Neuronal stem cell (in vitro differentiated cells): ENCODE results near the gene ATP9B.
"Not testable (repeated sequence)": the region's sequence is repeated elsewhere in the genome, so short reads cannot be mapped to it uniquely, and the experiment has no call there.

Source experiments
- DNase-seq: peaks from one replicate; pipeline ENCODE4 v3.0.0-alpha.2; 2013; ENCODE audit warnings: low spot score
- H2AFZ ChIP-seq: one replicate; pipeline ENCODE4 v1.6.1; 2013; ENCODE audit warnings: mild to moderate bottlenecking, low read length, inconsistent platforms
- H2AK5ac ChIP-seq: 2 replicates; pipeline ENCODE4 v1.6.1; 2013; ENCODE audit warnings: low read depth, mild to moderate bottlenecking, inconsistent platforms, low read length, moderate library complexity, mixed read lengths
- H2BK120ac ChIP-seq: 2 replicates; pipeline ENCODE4 v1.6.1; 2013; ENCODE audit warnings: low read depth, mild to moderate bottlenecking, inconsistent platforms, low read length, moderate library complexity, mixed read lengths
- H2BK12ac ChIP-seq: one replicate; pipeline ENCODE4 v1.6.1; 2013; ENCODE audit warnings: low read length, inconsistent platforms
- H2BK15ac ChIP-seq: 2 replicates; pipeline ENCODE4 v1.6.1; 2013; ENCODE audit warnings: mild to moderate bottlenecking, low read length, inconsistent platforms, mixed read lengths
- H2BK5ac ChIP-seq: one replicate; pipeline ENCODE4 v1.6.1; 2013; ENCODE audit warnings: inconsistent platforms, mild to moderate bottlenecking, low read length, moderate library complexity
- H3K14ac ChIP-seq: one replicate; pipeline ENCODE4 v1.6.1; 2013; ENCODE audit warnings: low read length, inconsistent platforms
- H3K18ac ChIP-seq: 2 replicates; pipeline ENCODE4 v1.6.1; 2013; ENCODE audit warnings: low read length, inconsistent platforms
- H3K23ac ChIP-seq: 2 replicates; pipeline ENCODE4 v1.6.1; 2013; ENCODE audit warnings: low read depth, mild to moderate bottlenecking, mixed read lengths, low read length, inconsistent platforms; ENCODE audit not compliant: poor library complexity
- H3K27ac ChIP-seq: replicated peaks from 3 replicates; pipeline ENCODE4 v1.5.1; 2013; ENCODE audit warnings: low read length, inconsistent platforms
- H3K27me3 ChIP-seq, 3 experiments: 2 replicates each; pipeline ENCODE4 v1.6.1; 2013; ENCODE audit warnings: low read length in 3 of 3, mild to moderate bottlenecking in 2 of 3, inconsistent platforms in 1 of 3, low read depth in 1 of 3, mixed read lengths in 1 of 3, moderate library complexity in 1 of 3; ENCODE audit not compliant: control insufficient read depth in 3 of 3, insufficient read depth in 3 of 3
- H3K36me3 ChIP-seq, 2 donors: replicated peaks in 1 of 2; 2 replicates each; pipeline ENCODE4 v1.6.1; 2013; ENCODE audit warnings: low read length in 2 of 2; ENCODE audit not compliant: control insufficient read depth in 2 of 2, insufficient read depth in 2 of 2
- H3K4ac ChIP-seq: 2 replicates; pipeline ENCODE4 v1.6.1; 2013; ENCODE audit warnings: inconsistent platforms, mild to moderate bottlenecking, low read length, moderate library complexity
- H3K4me1 ChIP-seq, 2 donors: 1 replicate in 1 of 2; 2 replicates in 1 of 2; pipeline ENCODE4 v1.6.1; 2013; ENCODE audit warnings: low read length in 2 of 2, low read depth in 1 of 2; ENCODE audit not compliant: control insufficient read depth in 2 of 2, insufficient read depth in 1 of 2
- H3K4me2 ChIP-seq: one replicate; pipeline ENCODE4 v1.6.1; 2013; ENCODE audit warnings: mild to moderate bottlenecking, low read length, inconsistent platforms; ENCODE audit not compliant: insufficient read depth, poor library complexity, severe bottlenecking
- H3K4me3 ChIP-seq, 2 donors: 2 replicates each; pipeline ENCODE4 v1.5.1; 2013; ENCODE audit warnings: low read length in 2 of 2, mild to moderate bottlenecking in 2 of 2, inconsistent platforms in 1 of 2, moderate library complexity in 1 of 2
- H3K79me1 ChIP-seq: one replicate; pipeline ENCODE4 v1.6.1; 2013; ENCODE audit warnings: low read depth, mild to moderate bottlenecking, inconsistent platforms, low read length, moderate library complexity
- H3K9ac ChIP-seq: one replicate; pipeline ENCODE4 v1.6.1; 2013; ENCODE audit warnings: mild to moderate bottlenecking, low read depth, low read length, inconsistent platforms; ENCODE audit not compliant: poor library complexity
- H3K9me3 ChIP-seq, 2 donors: replicated peaks in 1 of 2; 2 replicates each; pipeline versions ENCODE3 to v1.6.1; 2013; ENCODE audit warnings: low read length in 2 of 2, mild to moderate bottlenecking in 2 of 2, inconsistent platforms in 1 of 2, low read depth in 1 of 2, mixed read lengths in 1 of 2, moderate library complexity in 1 of 2; ENCODE audit not compliant: control insufficient read depth in 2 of 2, insufficient read depth in 1 of 2
- H4K8ac ChIP-seq: one replicate; pipeline ENCODE4 v1.6.1; 2013; ENCODE audit warnings: low read depth, mild to moderate bottlenecking, inconsistent platforms, low read length, moderate library complexity
- H4K91ac ChIP-seq: one replicate; pipeline ENCODE4 v1.6.1; 2013; ENCODE audit warnings: low read length, low read depth, mild to moderate bottlenecking, inconsistent platforms; ENCODE audit not compliant: poor library complexity
- WGBS, 2 donors: extraction: QIAGEN DNeasy Blood & Tissue Kit; methylation state at CpG; one replicate each; pipeline ENCODE4 v1.1.7; 2013; ENCODE audit warnings: missing lambda C conversion rate in 2 of 2, mixed read lengths in 1 of 2; ENCODE audit not compliant: insufficient read length in 2 of 2, insufficient replicate concordance in 1 of 2; ENCODE audit errors: extremely low coverage in 2 of 2; 5-methylcytosine and 5-hydroxymethylcytosine counted together

Gene ATP9B

DNA sequence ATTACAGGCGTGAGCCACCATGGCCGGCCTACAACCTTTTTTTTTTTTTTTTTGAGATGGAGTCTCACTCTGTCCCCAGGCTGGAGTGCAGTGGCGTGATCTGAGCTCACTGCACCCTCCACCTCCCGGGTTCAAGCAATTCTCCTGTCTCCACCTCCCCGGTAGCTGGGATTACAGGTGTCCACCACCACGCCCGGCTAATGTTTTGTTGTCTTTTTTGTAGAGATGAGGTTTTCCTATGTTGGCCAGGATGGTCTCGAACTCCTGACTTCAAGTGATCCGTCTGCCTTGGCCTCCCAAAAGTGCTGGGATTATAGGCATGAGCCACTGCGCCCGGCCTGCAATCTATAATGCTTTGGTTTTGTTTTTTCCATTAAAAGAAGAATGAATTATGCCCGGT lies 307.5 kb downstream of the ATP9B start:
- H3K23ac ChIP-seq, DNase-seq: not testable (repeated sequence)

GRCh38 chr18:79377187-79377891 lies 308.1 kb downstream of the ATP9B start:
- H2BK5ac ChIP-seq, result no peak overlapping the region
- H2AFZ ChIP-seq, result no peak overlapping the region
- H3K4me3 ChIP-seq, result no peak overlapping the region
- peaks cover 0 to 3% of the 10 kb centered on the region in 2 donors for H3K4me1 ChIP-seq
- H3K18ac ChIP-seq, result no peak overlapping the region
- peak overlapping the region; percentile 54 for H3K9ac ChIP-seq
- no CpG with 5 or more reads among the region's 19 CpGs for WGBS, 2 donors
- peaks cover 8 to 29% of the 10 kb centered on the region in 2 donors for H3K36me3 ChIP-seq
- peaks cover 2% of the 10 kb centered on the region for H3K79me1 ChIP-seq
- H3K4ac ChIP-seq, result no peak overlapping the region
- H2BK120ac ChIP-seq, result no peak overlapping the region
- H3K14ac ChIP-seq, result peak overlapping the region; percentile 42
- no peaks in the 10 kb centered on the region for H3K9me3 ChIP-seq
- no peak overlapping the region for H2BK15ac ChIP-seq
- H3K27me3 ChIP-seq, result no peaks in the 10 kb centered on the region
- no peak overlapping the region for H2AK5ac ChIP-seq
- peak overlapping the region; percentile 77 for H3K23ac ChIP-seq
- no peak overlapping the region for H3K27ac ChIP-seq
- no peak overlapping the region for H4K8ac ChIP-seq
- no peak overlapping the region for H3K4me2 ChIP-seq
- H2BK12ac ChIP-seq, result no peak overlapping the region
- DNase-seq, result no peak
- no peak overlapping the region for H4K91ac ChIP-seq

More for the DNA sequence above, 307.5 kb downstream of the ATP9B start:
- H3K4me2 ChIP-seq, H3K27me3 ChIP-seq, H3K9ac ChIP-seq, H4K91ac ChIP-seq, H2BK12ac ChIP-seq, H3K18ac ChIP-seq, H3K4me1 ChIP-seq, H2BK120ac ChIP-seq, H3K4ac ChIP-seq, H3K9me3 ChIP-seq, H2AFZ ChIP-seq, H3K14ac ChIP-seq, H4K8ac ChIP-seq, H2AK5ac ChIP-seq, H3K27ac ChIP-seq, H2BK5ac ChIP-seq, H2BK15ac ChIP-seq, H3K4me3 ChIP-seq, H3K79me1 ChIP-seq: not testable (repeated sequence)
- whole genome bisulfite sequencing, 2 donors, result no CpG with 5 or more reads among the region's 12 CpGs
- peaks cover 8 to 32% of the 10 kb centered on the region in 2 donors for H3K36me3 ChIP-seq

- Histone ChIP-seq H2AFZ (peak overlapping the region; percentile 72), H3K18ac (peak overlapping the region; percentile 40), H3K4me1 (peaks cover 0 to 3% of the 10 kb centered on the region in 2 donors), H2AK5ac (no peak overlapping the region), H3K79me1 (peaks cover 2% of the 10 kb centered on the region), H2BK120ac (no peak overlapping the region), H3K9me3 (no peaks in the 10 kb centered on the region), H4K8ac (no peak overlapping the region), H4K91ac (no peak overlapping the region), H3K27me3 (no peaks in the 10 kb centered on the region), H2BK15ac (no peak overlapping the region), H2BK12ac (no peak overlapping the region), H3K9ac (no peak overlapping the region), H3K4ac (no peak overlapping the region), H3K23ac (no peak overlapping the region), H3K27ac (no peak overlapping the region), H3K4me2 (peak overlapping the region; percentile 35), H2BK5ac (no peak overlapping the region), H3K14ac (no peak overlapping the region), H3K36me3 (peaks cover 8 to 28% of the 10 kb centered on the region in 2 donors), H3K4me3 (no peak overlapping the region)
- no CpG with 5 or more reads among the region's 48 CpGs for WGBS, 2 donors
- peak; percentile 80 for DNase-seq
These were observed 309.5 kb downstream of the ATP9B start for GRCh38 chr18:79378536-79379250.

GRCh38 chr18:79379251-79379905 lies 310.2 kb downstream of the ATP9B start:
- Histone ChIP-seq H3K79me1 (peaks cover 2% of the 10 kb centered on the region), H3K14ac (no peak overlapping the region), H2BK12ac (no peak overlapping the region), H3K4me1 (peaks cover 0 to 3% of the 10 kb centered on the region in 2 donors), H3K4me2 (no peak overlapping the region), H3K27me3 (no peaks in the 10 kb centered on the region), H3K9ac (no peak overlapping the region), H3K4me3 (no peak overlapping the region), H3K36me3 (peaks cover 8 to 25% of the 10 kb centered on the region in 2 donors), H3K23ac (no peak overlapping the region), H2BK120ac (no peak overlapping the region), H3K27ac (no peak overlapping the region), H2AK5ac (no peak overlapping the region), H2AFZ (peak overlapping the region; percentile 72), H3K18ac (no peak overlapping the region), H3K9me3 (no peaks in the 10 kb centered on the region), H2BK15ac (no peak overlapping the region), H4K8ac (no peak overlapping the region), H2BK5ac (no peak overlapping the region), H3K4ac (no peak overlapping the region), H4K91ac (no peak overlapping the region)
- DNase-seq, result no peak
- WGBS, 2 donors, result no CpG with 5 or more reads among the region's 22 CpGs
